Uterus (tissue), 4 donors: ENCODE data around the gene GREB1. TPM values are rescaled to one million over a fixed set of nuclear protein-coding genes. Genes with fewer than 3 reads are reported as not detected.

Source experiments
- DNase-seq, 2 donors: peaks; one replicate each; pipeline ENCODE4 v3.0.0-alpha.2; 2019 to 2020
- H3K27ac ChIP-seq, 2 donors: fragments of 200-600 bp; sonication (generic); 1 replicate in 1 of 2; 2 replicates in 1 of 2; pipeline ENCODE4 v1.5.1; 2016 to 2018
- H3K27me3 ChIP-seq, 2 donors: fragments of 200-600 bp; sonication (generic); one replicate each; pipeline ENCODE4 v1.5.1; 2018 to 2019; ENCODE audit warnings: control low read depth in 1 of 2
- H3K36me3 ChIP-seq, 2 donors: fragments of 200-600 bp; sonication (generic); one replicate each; pipeline ENCODE4 v1.5.1; 2019; ENCODE audit warnings: control low read depth in 1 of 2
- H3K4me1 ChIP-seq, 2 donors: fragments of 200-600 bp; sonication (generic); one replicate each; pipeline ENCODE4 v1.5.1; 2018 to 2019; ENCODE audit warnings: control low read depth in 1 of 2
- H3K4me3 ChIP-seq, 2 donors: fragments of 200-600 bp; sonication (generic); 1 replicate in 1 of 2; 2 replicates in 1 of 2; pipeline ENCODE4 v1.5.1; 2018 to 2019; ENCODE audit warnings: mild to moderate bottlenecking in 1 of 2
- H3K9me3 ChIP-seq, 2 donors: fragments of 200-600 bp; sonication (generic); one replicate each; pipeline ENCODE4 v1.5.1; 2019; ENCODE audit warnings: control low read depth in 1 of 2
- CTCF ChIP-seq, 4 experiments: fragments of 200-600 bp in 2 of 4; fragments of 450-650 bp in 2 of 4; sonication (generic) in 2 of 4; IDR thresholded peaks; one replicate each; pipeline ENCODE4 v1.5.1; 2016 to 2019; ENCODE audit warnings: antibody characterized with exemption in 4 of 4, mild to moderate bottlenecking in 2 of 4, moderate library complexity in 1 of 4
- POLR2A ChIP-seq, 2 donors: fragments of 450-650 bp; IDR thresholded peaks; one replicate each; pipeline ENCODE4 v1.6.1; 2016; ENCODE audit warnings: antibody characterized with exemption in 2 of 2, mild to moderate bottlenecking in 1 of 2, moderate library complexity in 1 of 2
- intact Hi-C: fragments of 100-400 bp; cut with DNase I; formaldehyde crosslinking; loops from one replicate; pipeline ENCODE4 v1.15.1; 2023; ENCODE audit warnings: low total_unique reads
- total RNA-seq, 4 donors: library from RNA; depleted of rRNA in 3 of 4; stranded (reverse); fragments of >200 nt in 3 of 4; gene quantifications; one replicate each; pipeline versions ENCODE4 v1.1.0 to v1.2.4, GENCODE V29; 2014 to 2023
- donor health status: DM: yes; HTN: yes; CAD: no.

GREB1 gene
- total RNA-seq, 4 donors from 2014 or later = 20.3 to 166 (median 78.8) TPM

- no peak overlapping the region for H3K27ac ChIP-seq
- H3K4me3 ChIP-seq = no peak overlapping the region
- no peak for DNase-seq
- no peak for TF ChIP-seq POLR2A (IDR thresholded peaks at IDR 0.05)
- TF ChIP-seq CTCF (IDR thresholded peaks at IDR 0.05) = no peak
- intact Hi-C loops = no loop called here
- no peaks in the 10 kb centered on the region for H3K4me1 ChIP-seq
- H3K27me3 ChIP-seq = no peaks in the 10 kb centered on the region
- H3K9me3 ChIP-seq = no peaks in the 10 kb centered on the region
- no peaks in the 10 kb centered on the region for H3K36me3 ChIP-seq
Observed at GRCh38 chr2:11630855-11631254, 97.0 kb downstream of the GREB1 start.

- H3K36me3 ChIP-seq = no peaks in the 10 kb centered on the region
- TF ChIP-seq POLR2A (IDR thresholded peaks at IDR 0.05) (no peak), CTCF (IDR thresholded peaks at IDR 0.05) (no peak)
- no peak overlapping the region for H3K4me3 ChIP-seq
- H3K4me1 ChIP-seq = no peaks in the 10 kb centered on the region
- H3K27ac ChIP-seq = no peak overlapping the region
- DNase-seq = no peak
- no peaks in the 10 kb centered on the region for H3K27me3 ChIP-seq
- H3K9me3 ChIP-seq = no peaks in the 10 kb centered on the region
- intact Hi-C loops = no loop called here
Observed at GRCh38 chr2:11631462-11631861, 97.6 kb downstream of the GREB1 start.

- H3K27me3 ChIP-seq = no peaks in the 10 kb centered on the region
- intact Hi-C loops = no loop called here
- no peak overlapping the region for H3K4me3 ChIP-seq
- H3K27ac ChIP-seq = no peak overlapping the region
- H3K9me3 ChIP-seq = no peaks in the 10 kb centered on the region
- DNase-seq = no peak
- no peaks in the 10 kb centered on the region for H3K4me1 ChIP-seq
- TF ChIP-seq CTCF (IDR thresholded peaks at IDR 0.05) = no peak
- TF ChIP-seq POLR2A (IDR thresholded peaks at IDR 0.05) = no peak
- no peaks in the 10 kb centered on the region for H3K36me3 ChIP-seq
Observed at GRCh38 chr2:11633923-11634478, 100.2 kb downstream of the GREB1 start.

DNA sequence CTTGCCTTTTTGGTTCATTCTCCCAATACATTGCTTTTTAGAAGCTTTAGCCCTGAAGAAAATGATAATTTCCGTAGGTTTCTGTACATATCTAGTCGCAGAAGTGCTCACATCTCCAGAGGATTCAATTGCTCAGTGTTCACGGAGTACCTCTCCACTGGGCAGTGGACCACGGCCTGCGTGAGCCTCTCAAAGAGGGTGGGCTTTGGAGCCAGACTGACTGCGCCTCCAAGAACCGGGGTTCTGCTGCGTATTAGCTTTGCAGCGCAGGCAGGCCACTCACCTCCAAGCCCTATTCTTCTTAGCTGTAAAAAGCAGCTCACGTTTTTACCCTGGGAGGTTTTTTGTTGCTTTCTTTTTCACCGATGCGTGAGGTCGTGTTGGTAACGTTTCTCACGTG, 100.7 kb downstream of the GREB1 start:
- Histone ChIP-seq H3K4me3 (no peak overlapping the region), H3K36me3 (no peaks in the 10 kb centered on the region), H3K27ac (no peak overlapping the region), H3K9me3 (no peaks in the 10 kb centered on the region), H3K4me1 (no peaks in the 10 kb centered on the region), H3K27me3 (no peaks in the 10 kb centered on the region)
- intact Hi-C loops = no loop called here
- TF ChIP-seq CTCF (IDR thresholded peaks at IDR 0.05) = no peak
- TF ChIP-seq POLR2A (IDR thresholded peaks at IDR 0.05) = no peak
- no peak for DNase-seq

GRCh38 chr2:11635141-11635540, 101.3 kb downstream of the GREB1 start:
- no peaks in the 10 kb centered on the region for H3K9me3 ChIP-seq
- intact Hi-C loops = no loop called here
- no peaks in the 10 kb centered on the region for H3K36me3 ChIP-seq
- no peak overlapping the region for H3K27ac ChIP-seq
- no peak for DNase-seq
- no peaks in the 10 kb centered on the region for H3K4me1 ChIP-seq
- TF ChIP-seq CTCF (IDR thresholded peaks at IDR 0.05) (no peak), POLR2A (IDR thresholded peaks at IDR 0.05) (no peak)
- H3K4me3 ChIP-seq = no peak overlapping the region
- no peaks in the 10 kb centered on the region for H3K27me3 ChIP-seq
